GM21619 (cell line): ENCODE data around the gene CALHM5.

Source experiments
- ATAC-seq: cut with Tn5 transposase; IDR thresholded peaks from one replicate; pipeline ENCODE4 v1.9.1; 2021; ENCODE audit not compliant: unreplicated experiment

CALHM5 gene

DNA sequence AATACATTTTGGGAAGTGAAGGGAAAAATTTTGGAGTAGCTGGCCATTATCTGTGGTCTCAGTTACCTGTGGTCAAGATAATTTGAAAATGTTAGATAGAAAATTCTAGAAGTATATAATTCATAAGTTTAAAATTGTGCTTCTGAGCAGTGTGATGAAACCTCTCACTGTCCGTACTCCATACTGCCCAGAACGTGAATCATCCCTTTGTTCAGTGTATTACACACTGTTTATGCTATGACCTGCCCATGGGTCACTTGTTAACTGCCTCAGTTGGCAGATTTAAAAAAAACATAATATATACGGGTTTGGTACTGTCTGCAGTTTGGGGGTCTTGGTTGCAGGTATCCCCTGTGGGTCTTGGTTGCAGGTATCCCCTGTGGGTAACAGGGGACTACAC lies 4.1 kb upstream of the CALHM5 start:
- no peak for ATAC-seq

DNA sequence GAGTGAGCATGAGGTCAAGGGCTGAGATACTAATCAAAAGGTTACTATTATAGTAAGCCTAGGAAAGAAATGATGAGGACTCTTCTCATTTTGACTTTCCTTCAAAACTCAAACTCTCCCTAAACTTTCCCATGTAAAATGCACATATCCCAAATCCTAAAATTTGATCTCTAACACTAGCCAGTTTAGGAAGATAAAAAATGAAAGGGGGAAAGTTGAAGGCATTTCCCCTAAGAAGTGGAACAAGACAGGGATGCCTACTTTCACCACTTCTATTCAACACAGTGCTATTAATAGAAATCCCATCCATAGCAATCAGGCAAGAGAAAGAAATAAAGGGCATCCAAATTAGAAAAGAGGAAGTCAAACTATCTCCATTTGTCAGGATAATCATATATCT lies 2.9 kb upstream of the CALHM5 start:
- ATAC-seq, result no peak

DNA sequence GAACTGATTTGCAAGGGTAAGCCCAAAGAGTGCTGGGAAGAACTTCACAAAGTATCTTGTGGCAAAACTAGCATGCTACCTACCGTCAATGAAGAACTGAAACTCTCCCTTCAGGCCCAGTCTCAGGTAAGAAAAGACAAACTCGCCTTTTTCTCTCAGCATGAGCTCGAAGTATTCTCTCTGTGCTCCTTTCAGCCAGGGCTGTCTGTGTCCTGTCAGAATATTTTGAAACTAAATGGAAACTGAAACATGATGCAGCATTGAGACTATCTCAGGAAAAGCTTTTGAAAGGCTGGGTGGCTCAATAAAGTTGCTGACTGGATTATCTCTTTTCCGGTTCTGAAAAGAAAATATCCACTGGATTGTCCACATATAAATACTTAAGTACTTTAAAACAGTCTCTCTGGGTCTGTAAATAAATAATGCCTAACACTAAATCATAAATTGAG lies 696 bp downstream of the CALHM5 start:
- peak; percentile 84 for ATAC-seq

DNA sequence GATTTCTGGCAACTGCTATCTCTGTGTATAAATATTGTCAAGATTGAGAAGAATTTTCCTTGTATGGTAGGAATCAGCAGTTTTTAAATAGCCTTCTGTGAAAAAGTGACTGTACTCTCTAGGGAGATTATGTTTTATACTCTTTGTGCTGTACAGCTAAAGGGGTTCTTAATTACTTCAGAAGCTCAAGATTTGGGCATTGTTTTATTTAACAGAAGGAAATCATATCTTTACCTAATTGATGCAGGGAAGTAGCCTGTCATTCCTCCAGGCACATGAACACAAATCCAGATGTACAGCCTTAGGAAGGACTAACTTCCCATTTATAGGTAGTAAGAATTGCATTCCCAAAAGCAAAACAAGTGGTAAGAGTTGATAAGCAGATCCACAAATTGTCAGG lies 1.3 kb downstream of the CALHM5 start:
- ATAC-seq, result no peak

DNA sequence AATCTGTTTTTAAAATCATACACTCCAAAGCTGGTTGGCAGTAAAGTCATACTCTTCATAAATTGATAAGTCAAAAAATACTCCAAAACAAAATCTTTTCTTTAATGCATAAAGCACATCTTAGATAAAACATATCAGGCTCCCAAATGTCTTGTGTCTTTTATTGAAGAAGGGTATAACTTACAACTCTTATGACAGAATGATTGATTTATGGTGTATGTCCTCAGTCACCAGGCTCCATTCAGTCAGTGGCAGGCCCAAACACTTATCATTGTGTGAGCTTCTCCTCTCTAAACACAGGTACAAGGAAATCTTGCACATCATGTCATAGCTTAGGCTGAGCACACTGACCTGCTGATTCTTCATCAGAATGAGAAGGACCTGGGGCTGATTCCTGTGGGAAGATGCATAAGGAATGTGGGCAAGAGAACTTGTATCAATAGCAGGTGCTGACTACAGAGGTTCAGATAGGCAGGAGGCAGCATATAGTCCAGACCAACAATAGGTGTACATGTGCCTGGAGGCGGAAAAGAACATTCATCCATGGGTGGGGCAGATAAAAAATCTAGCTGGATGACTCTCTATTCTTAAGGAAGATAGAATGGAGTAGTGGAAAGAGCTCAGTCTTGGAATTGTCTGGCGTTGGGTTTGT lies 1.9 kb downstream of the CALHM5 start:
- ATAC-seq, result no peak

DNA sequence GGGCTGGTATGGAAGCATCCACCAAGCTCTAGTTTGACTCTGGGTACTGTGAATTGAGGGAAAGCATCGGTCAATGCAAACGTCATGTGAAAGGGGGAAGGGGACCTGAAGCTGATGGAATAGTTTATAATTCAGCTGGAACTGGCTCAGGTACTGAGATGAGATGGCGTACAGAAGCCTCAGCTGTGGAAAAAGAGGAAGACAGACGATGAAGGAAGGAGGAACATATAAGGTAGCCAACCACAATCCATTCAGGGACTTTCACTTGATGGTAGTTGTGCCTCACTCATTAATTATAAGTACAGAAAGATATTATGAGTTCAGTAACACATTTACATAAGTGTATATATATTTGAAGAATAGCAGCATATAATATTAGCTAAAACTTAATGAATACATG lies 2.7 kb downstream of the CALHM5 start:
- no peak for ATAC-seq

DNA sequence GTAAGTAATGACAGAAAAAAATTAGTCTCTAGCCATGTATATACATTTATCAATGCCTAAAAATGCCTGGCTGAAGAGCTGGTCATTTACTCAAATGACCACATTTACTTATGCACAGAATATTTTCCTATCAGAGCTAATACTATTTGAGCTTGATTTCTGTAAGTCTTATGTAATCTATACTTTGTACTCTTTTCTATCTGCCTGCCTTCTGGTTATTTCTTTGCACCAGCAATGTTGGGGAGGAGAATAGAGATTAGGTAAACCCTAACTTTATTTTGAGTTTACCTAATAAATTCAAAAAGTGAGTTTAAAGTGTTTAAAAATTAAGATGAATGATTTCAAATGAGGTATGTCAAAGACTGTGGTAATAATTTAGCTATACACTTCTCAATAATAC lies 3.7 kb downstream of the CALHM5 start:
- no peak for ATAC-seq

DNA sequence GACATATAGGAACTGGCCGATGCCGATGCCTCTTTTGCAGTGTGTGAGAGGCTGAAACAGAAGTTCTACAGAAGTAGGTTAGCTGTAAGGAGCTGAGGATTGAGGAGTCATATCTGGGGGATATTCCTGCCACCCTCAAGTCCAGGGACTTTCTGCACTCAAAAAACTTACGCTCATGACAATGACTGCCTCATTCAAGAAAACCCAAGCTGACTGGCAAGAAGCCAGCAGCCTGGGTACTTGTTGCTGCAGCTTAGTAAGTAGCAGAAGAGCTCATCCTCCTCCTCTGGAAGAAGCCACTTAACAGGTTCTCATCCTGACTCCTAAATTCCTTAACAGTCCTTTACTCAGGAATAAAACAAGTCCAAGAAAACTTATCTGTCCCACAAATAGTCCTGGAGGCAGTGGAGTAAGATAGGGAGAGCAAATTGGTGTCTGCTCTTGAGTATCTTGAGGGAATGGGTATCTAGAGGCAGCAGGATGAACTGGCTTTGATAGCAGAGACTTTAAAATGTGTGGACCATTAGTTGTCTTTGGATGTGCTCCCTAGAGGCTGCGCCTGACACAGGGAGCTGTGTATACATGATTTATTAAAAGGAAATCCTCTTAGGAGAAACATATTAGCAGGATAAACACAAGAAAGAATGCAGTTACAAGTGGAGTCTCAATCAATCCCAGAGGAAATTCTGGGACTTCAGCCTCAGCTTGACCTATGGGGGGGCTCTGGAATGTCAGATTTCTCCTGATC lies 7.4 kb downstream of the CALHM5 start:
- ATAC-seq, result no peak

DNA sequence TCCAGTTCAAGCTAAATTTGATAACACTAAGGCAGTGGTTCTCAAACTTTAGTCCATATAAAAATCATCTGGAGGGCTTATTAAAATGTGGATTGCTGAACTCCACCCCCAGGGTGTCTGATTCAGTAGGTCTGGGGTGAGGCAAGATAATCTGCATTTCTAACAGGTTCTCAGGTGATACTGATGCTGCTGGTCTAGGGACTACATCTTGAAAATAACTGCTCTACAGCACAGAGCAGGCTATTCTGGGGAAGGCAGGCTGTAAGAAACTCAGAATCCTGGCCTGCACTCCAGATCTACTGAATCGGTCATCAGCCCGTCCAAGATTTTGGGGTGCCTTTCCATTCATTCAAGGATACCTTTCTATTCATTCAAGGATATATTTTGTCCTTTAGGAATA lies 11.5 kb downstream of the CALHM5 start:
- ATAC-seq, result no peak

DNA sequence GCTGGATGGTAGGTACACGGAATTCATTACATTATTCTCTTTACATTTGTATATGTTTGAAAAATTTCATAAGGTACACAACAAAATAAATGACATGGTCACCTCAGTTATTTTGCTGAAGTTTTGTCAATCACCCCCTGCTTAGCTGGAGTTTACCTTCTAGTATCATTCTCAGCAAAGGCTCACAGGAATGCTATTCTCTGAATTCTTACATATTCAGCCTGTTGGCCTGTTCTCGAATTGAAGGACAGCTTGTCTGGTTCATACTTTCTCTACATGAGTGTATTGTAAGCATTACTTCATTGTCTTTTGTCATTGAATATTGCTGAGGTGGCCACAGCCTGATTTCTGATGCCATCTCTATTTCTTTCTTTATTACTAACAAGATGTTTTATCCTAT lies 12.8 kb downstream of the CALHM5 start:
- ATAC-seq, result no peak

DNA sequence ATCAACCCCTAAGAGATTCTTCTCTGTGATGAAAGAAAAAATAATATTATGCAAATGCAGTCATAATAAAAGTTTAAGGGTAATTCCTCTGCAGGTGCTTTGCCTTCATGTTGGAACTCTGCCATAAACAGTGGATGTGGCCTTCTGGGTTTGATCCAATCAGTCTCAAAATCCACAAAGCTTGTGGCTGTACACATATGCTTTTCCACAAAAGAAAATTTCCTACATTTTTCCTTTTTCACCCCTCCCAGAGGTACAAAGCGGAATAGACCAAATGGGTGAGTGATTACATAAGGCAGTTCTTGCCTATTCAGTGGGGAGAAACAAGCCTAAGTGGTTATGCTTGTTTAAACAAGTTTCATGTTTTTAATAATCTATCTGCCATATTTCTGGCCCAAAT lies 16.7 kb downstream of the CALHM5 start:
- ATAC-seq, result no peak

DNA sequence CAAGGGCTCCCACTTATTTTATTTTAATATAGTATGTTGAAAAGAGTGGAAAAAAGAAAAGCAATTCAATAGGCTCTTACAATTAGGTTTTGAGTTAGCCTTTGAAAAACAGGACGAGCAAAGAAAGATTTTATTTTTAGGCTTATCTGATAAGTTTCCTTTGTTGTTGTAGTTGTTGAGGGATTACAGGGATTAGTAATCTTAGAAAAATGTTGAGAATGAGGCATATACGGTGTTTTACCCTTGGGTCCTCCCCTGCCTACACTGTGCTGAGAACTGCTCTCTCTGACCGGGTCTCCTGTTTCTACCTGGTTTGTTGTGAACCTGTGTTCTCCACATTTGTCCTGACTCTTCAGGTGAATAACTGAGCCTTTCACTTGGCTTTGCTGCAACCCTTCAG lies 17.3 kb downstream of the CALHM5 start:
- no peak for ATAC-seq

DNA sequence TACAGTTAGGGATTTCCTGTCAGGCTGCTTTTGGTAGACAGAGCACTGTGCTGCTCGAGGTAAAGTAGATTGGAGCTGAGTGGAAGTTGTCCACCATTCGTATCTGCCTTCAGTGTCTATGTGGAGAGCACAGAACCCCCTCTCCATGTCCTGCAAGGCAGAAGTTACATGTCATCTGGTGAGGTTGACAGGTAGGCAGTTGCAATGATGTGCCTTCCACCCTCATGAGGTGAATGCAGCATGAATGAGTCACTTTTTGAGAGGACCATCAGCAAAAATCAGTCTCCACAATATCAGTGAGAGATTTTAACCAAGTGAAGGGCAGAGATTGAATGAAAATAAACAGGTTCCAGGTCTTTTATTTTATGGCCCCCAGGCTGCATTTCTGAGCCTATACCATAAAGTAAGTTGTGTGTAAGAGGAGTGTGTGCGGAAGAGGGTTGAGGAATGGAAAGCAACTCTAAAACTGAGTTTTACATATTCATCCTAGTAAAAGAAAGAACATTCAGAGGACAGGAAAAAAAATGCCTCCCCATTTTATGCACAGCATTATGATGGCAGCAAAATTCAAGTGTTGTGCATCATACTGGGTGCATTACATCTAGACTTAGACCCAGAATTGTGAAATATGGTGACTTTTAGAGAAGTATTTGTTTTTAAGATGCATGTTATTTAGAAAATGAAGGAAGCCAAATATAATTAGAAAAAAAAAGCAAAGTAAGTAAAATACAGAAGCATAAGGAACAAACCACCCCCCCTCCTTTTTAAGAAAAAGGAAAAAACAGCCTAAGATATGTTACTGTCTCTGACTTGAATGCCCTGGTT lies 18.2 kb downstream of the CALHM5 start:
- ATAC-seq, result no peak

DNA sequence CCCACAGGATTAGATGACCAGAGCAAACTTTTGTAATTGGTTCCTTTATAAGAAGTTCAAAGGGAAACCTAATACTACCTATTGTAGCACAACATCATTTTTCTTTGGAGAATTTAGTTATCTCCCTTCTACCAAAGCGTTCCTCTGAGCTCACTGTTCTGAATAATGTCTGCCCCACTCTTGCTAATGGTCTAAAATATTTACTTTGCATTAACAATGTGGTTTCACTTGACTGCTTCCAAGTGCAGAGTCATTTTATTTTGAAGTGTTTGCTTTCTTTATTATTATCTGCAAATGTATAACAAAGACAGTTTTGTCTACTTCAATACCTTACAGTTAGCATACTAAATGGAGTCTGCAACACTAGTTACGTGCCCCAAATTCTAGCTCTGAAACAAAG lies 19.0 kb downstream of the CALHM5 start:
- no peak for ATAC-seq

DNA sequence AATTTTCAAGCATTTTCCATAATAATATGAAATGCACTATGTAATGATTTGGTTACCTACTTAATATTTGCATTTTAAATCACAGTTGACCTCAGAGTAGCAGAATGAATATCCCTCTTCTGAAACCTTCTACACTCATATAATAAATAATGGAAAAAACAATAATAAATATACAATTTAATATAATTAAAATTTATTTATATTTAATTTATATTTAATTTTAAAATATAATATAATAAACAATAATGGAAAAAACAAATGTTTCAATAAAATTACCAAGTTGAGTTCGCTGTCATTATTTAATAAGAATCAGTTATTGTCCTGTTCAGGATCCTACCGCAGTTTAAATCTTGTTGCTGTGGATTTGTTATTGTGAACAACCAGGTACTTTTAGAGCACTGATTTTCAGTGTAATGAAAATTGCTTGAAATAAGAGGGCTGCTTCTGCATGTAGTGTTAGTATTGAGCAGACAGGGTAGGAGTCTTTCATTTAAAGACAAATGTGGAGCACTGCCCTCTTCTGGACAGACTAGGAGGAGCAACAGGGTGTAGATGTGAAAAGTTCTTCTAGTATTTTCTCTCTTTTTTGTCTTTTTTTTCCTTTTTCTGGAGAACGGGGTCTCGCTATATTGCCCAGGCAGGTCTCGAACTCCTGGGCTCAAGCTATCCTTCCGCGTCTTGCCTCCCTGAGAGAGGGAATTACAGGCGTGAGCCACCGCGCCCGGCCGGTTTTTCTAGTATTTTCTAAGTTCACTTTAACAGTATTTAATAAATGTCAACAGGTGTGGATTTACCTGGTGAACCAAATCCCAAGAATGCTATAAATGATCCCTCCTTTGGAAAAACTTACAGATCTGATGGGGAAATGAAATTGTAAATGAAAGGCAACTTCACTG lies 20.5 kb downstream of the CALHM5 start:
- peak; percentile 77 for ATAC-seq

DNA sequence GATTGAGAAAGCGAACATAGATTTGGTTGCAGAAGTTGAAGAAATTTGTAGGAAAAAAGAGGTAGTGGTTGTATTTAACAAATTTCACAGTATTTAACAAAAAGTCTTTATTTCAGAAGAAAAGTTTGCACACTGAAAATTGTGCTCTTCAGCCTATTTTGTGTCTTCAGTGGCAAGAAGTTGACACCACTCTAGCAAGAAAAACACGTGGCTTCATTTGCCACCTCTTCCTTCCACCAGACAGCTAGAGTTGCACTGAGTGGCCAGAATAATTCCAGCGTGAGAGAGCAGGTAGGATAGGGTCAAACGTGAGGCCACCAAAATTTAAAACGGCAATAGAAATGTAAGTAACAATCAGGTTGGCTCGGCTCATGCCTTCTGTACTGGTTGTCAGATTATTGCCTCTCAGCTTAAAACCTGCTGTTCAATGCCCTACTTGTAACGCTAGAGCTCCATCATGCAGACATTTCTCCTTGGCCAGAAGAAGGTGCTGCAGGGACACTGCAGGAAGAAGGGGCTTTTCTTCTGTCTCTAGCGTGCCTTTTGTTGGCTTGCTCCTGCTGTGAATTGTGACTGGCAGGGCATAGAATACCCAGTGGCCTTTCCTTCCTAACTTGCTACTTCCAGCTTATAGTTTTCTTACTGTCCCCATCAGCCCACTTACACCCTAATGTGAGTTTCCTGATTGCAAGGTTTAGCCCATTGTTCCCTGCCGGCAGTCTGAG lies 22.0 kb downstream of the CALHM5 start:
- no peak for ATAC-seq

DNA sequence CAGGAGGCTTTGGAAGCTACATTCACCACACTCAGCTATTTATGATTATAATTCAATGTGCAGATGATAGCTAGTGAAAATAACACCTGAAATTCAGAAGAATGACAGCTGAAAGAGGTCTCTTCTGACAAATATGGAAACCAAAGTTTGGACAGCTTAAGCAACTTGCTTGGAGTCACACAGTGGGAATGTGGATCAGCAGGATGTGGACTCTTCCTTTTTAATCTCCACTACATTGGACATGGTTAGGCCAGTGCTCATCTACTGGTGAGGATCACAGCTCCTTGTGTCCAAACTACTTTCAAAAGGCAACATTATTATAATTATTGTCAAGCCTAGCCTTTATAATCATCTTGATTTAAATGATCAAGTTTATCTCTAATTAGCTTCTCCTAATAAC lies 23.7 kb downstream of the CALHM5 start:
- ATAC-seq, result no peak

DNA sequence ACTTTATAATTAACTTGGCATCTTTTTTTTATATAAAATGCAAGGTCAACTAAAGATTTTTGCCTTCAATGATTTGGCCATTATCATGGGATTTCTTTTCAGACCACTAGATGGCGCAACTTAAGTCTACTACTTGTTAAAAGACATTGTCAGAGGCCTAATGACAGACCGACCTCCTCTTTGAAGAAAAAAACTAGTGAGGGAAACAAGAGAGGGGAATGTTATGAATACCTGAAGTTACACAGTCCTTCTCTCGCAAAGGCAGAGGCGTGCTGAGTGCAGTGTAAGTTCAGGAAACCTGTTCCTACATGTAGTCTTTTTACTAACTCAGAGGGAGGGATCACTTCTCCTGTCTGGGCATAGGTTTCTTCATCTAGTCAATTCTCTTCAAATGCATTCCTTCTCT lies 24.8 kb downstream of the CALHM5 start:
- peak; percentile 56 for ATAC-seq

DNA sequence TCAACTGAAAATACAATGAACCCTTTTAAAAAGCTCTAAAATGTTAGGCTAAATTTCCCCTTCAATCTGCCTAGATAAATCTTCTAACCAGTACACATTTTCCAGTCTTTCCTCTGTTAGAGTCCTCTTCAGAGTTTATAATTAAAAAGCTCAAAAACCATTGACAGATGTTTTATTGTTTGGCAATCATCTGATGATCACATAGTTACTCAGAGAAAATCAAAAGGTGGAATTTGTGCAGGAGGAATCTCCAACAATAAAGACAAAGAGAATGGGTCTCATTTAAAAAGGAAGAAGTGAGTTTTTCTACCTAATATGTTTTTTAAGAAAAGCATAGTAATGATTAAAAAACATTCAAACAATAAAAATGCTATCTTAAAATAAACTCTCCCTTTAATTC lies 31.0 kb downstream of the CALHM5 start:
- ATAC-seq, result no peak

DNA sequence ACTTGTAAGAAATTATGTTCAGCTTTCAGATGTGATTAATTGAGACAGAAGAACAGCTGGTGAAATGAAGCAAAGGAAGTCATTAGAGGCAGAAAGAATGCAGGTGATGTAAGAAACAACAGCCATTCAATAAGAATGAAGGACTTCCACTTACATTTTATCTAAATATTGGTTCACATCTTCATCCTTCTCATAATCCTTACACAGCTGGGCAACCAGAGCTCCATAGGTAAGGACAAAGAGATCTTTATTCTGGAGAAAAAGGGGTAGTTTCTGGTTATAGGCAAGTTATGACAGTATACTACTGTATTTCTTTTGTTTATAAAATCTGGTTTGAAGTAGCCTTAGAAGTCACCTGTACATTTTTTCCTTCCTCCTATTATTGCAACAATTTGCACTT lies 31.7 kb downstream of the CALHM5 start:
- no peak for ATAC-seq
